ENCODE data around the gene ZNF436. TPM values are rescaled to one million over a fixed set of nuclear protein-coding genes. Genes with fewer than 3 reads are reported as not detected.

Gene ZNF436
- total and polyA plus RNA-seq, 9 of the 15 experiments (the other 6 are each of a cell fraction or from before 2014, with no cell fraction given) = 2.1 to 11.3 (median 6.8) TPM

DNA sequence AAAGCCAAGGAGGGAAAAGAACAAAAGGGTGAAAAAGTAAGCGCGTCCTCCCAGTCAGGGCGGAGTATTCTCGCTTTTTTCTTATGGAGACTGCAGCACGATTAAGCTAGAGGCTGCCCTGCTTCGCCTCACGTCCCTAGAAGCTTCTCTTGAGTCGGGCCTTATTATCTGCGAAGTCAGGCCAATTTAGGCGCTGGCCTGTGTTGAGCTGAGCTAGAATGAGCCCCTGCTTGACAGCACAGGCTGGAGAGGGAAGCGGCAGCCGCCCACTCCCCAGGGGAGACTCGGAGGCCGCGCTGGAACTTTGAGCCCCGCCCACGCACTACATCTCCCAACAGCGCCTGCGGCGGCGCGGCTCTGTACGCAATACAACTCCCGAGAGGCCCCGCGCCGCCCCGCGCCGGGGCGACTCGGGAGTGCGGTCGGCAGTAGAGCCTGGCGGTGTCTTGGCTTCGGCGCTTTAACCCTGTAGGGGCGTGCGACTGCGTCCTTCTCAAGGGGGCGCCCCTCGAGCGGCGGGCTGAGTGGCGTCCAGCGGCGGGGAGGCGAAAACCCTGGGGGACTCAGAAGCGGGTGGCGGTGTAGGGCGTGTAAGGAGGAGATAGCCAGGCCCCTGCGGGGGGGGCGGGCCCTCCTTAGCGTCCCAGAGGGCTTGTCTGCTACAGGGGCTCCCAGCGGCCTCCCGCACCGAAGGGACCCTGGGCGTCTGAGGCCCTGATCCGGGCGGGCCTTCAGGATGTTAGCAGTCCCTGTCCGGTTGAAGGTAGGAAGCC is 888 bp downstream of the ZNF436 start (continued):
- peak; percentile 42 for TF ChIP-seq CHD1 (IDR thresholded peaks at IDR 0.05; ENCODE audit: low read length)
- no peak for TF ChIP-seq NCOA4 (IDR thresholded peaks at IDR 0.05; ENCODE audit: partially characterized antibody)
- 0 out of 2 replicates have a peak, but pooled peaks have one; percentile 61 for TF ChIP-seq CREB5 (CRISPR knock-in tag; IDR thresholded peaks at IDR 0.05)
- no peak; the same call in 1 of the 2 replicates for TF ChIP-seq POLR2AphosphoS2 (IDR thresholded peaks at IDR 0.05; ENCODE audit: low read length)
- TF ChIP-seq WHSC1 (IDR thresholded peaks at IDR 0.05; ENCODE audit: low read length) = no peak
- no peak for TF ChIP-seq ZNF407 (IDR thresholded peaks at IDR 0.05; ENCODE audit: low read depth)
- TF ChIP-seq ZBTB7A (IDR thresholded peaks at IDR 0.05; ENCODE audit: borderline replicate concordance, control insufficient read depth, low read depth, low read length) = peak; percentile 95
- TF ChIP-seq, protein P1, sequence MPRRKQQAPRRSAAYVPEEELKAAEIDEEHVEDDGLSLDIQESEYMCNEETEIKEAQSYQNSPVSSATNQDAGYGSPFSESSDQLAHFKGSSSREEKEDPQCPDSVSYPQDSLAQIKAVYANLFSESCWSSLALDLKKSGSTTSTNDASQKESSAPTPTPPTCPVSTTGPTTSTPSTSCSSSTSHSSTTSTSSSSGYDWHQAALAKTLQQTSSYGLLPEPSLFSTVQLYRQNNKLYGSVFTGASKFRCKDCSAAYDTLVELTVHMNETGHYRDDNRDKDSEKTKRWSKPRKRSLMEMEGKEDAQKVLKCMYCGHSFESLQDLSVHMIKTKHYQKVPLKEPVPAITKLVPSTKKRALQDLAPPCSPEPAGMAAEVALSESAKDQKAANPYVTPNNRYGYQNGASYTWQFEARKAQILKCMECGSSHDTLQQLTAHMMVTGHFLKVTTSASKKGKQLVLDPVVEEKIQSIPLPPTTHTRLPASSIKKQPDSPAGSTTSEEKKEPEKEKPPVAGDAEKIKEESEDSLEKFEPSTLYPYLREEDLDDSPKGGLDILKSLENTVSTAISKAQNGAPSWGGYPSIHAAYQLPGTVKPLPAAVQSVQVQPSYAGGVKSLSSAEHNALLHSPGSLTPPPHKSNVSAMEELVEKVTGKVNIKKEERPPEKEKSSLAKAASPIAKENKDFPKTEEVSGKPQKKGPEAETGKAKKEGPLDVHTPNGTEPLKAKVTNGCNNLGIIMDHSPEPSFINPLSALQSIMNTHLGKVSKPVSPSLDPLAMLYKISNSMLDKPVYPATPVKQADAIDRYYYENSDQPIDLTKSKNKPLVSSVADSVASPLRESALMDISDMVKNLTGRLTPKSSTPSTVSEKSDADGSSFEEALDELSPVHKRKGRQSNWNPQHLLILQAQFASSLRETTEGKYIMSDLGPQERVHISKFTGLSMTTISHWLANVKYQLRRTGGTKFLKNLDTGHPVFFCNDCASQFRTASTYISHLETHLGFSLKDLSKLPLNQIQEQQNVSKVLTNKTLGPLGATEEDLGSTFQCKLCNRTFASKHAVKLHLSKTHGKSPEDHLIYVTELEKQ (CRISPR knock-in tag; IDR thresholded peaks at IDR 0.05) = no peak
- peak; percentile 31; the same call in 1 of the 2 replicates for TF ChIP-seq HDAC2 (IDR thresholded peaks at IDR 0.05)
- TF ChIP-seq, protein P2, sequence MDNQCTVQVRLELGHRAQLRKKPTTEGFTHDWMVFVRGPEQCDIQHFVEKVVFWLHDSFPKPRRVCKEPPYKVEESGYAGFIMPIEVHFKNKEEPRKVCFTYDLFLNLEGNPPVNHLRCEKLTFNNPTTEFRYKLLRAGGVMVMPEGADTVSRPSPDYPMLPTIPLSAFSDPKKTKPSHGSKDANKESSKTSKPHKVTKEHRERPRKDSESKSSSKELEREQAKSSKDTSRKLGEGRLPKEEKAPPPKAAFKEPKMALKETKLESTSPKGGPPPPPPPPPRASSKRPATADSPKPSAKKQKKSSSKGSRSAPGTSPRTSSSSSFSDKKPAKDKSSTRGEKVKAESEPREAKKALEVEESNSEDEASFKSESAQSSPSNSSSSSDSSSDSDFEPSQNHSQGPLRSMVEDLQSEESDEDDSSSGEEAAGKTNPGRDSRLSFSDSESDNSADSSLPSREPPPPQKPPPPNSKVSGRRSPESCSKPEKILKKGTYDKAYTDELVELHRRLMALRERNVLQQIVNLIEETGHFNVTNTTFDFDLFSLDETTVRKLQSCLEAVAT (IDR thresholded peaks at IDR 0.05) = peak in 1 of 2 experiments; percentile 51; a peak in 1 of 4 replicates
- TF ChIP-seq SRSF7 (optimal IDR thresholded peaks at IDR 0.05; ENCODE audit: low read depth, low read length) = no peak
- no peak; the same call in 1 of the 2 replicates for TF ChIP-seq ZNF41 (CRISPR knock-in tag; conservative IDR thresholded peaks at IDR 0.05)
